Glutamatergic neuron (in vitro differentiated cells): Measurements from ENCODE around the gene TCF12. TPM values are rescaled to one million over a fixed set of nuclear protein-coding genes. Genes with fewer than 3 reads are reported as not detected.

Source experiments
- DNase-seq: peaks from one replicate; pipeline ENCODE4 v3.0.0; 2022
- H3K27ac Mint-ChIP-seq: one replicate; pipeline ENCODE4 v1.8.0; 2020; ENCODE audit warnings: mild to moderate bottlenecking, mixed read lengths, inconsistent platforms; ENCODE audit not compliant: unreplicated experiment
- H3K27me3 Mint-ChIP-seq: one replicate; pipeline ENCODE4 v1.8.0; 2020; ENCODE audit warnings: mild to moderate bottlenecking, moderate library complexity, mixed read lengths, inconsistent platforms; ENCODE audit not compliant: unreplicated experiment
- H3K36me3 Mint-ChIP-seq: one replicate; pipeline ENCODE4 v1.8.0; 2020; ENCODE audit warnings: mild to moderate bottlenecking, mixed read lengths, inconsistent platforms; ENCODE audit not compliant: unreplicated experiment
- H3K4me1 Mint-ChIP-seq: one replicate; pipeline ENCODE4 v1.8.0; 2020; ENCODE audit warnings: mild to moderate bottlenecking, low read depth, mixed read lengths, inconsistent platforms; ENCODE audit not compliant: unreplicated experiment
- H3K4me3 Mint-ChIP-seq: one replicate; pipeline ENCODE4 v1.8.0; 2020; ENCODE audit warnings: mild to moderate bottlenecking, mixed read lengths, inconsistent platforms; ENCODE audit not compliant: unreplicated experiment
- H3K9me3 Mint-ChIP-seq: one replicate; pipeline ENCODE4 v1.8.0; 2020; ENCODE audit warnings: mild to moderate bottlenecking, moderate library complexity, mixed read lengths, inconsistent platforms; ENCODE audit not compliant: unreplicated experiment
- CTCF ChIP-seq: fragments of 200-600 bp; sonication (generic); IDR thresholded peaks from one replicate; pipeline ENCODE4 v1.5.0; 2021; ENCODE audit not compliant: partially characterized antibody, unreplicated experiment
- total RNA-seq: library from RNA; stranded (reverse); fragmentation: NEBNext Ultra II Directional; extraction: Animal tissue kit (Norgen Biotek cat#: 25700); gene quantifications from one replicate; pipeline ENCODE4 v1.2.1, GENCODE V29; 2021; ENCODE audit not compliant: unreplicated experiment

The TCF12 gene
- total RNA-seq, 1 donor from 2014 or later, result 140 TPM

GRCh38 chr15:56973463-56973862 lies 55.0 kb downstream of the TCF12 start:
- no peak for TF ChIP-seq CTCF
- no peak for DNase-seq
- Mint-ChIP-seq H3K27me3 (no peaks in the 10 kb centered on the region), H3K36me3 (no peaks in the 10 kb centered on the region), H3K4me3 (no peak overlapping the region), H3K27ac (no peak overlapping the region), H3K4me1 (peaks cover 5% of the 10 kb centered on the region), H3K9me3 (no peaks in the 10 kb centered on the region)

GRCh38 chr15:56977232-56977631 lies 58.8 kb downstream of the TCF12 start:
- Mint-ChIP-seq H3K4me3 (no peak overlapping the region), H3K9me3 (no peaks in the 10 kb centered on the region), H3K27ac (no peak overlapping the region), H3K36me3 (no peaks in the 10 kb centered on the region), H3K4me1 (peaks cover 12% of the 10 kb centered on the region), H3K27me3 (no peaks in the 10 kb centered on the region)
- DNase-seq, result no peak
- no peak for TF ChIP-seq CTCF

GRCh38 chr15:56978898-56979662 lies 60.6 kb downstream of the TCF12 start:
- H3K4me1 Mint-ChIP-seq, result peaks cover 14% of the 10 kb centered on the region

GRCh38 chr15:56980473-56980872 lies 62.0 kb downstream of the TCF12 start:
- H3K27me3 Mint-ChIP-seq, result no peaks in the 10 kb centered on the region
- no peak for DNase-seq
- no peak overlapping the region for H3K4me3 Mint-ChIP-seq
- no peaks in the 10 kb centered on the region for H3K9me3 Mint-ChIP-seq
- TF ChIP-seq CTCF, result no peak
- peaks cover 22% of the 10 kb centered on the region for H3K4me1 Mint-ChIP-seq
- H3K36me3 Mint-ChIP-seq, result no peaks in the 10 kb centered on the region
- peak overlapping the region; percentile 33 for H3K27ac Mint-ChIP-seq

More at GRCh38 chr15:56978898-56979662, 60.6 kb downstream of the TCF12 start:
- H3K36me3 Mint-ChIP-seq, result no peaks in the 10 kb centered on the region
- no peak for DNase-seq
- H3K27ac Mint-ChIP-seq, result no peak overlapping the region
- H3K4me3 Mint-ChIP-seq, result no peak overlapping the region
- H3K27me3 Mint-ChIP-seq, result no peaks in the 10 kb centered on the region
- no peak for TF ChIP-seq CTCF
- H3K9me3 Mint-ChIP-seq, result no peaks in the 10 kb centered on the region

- no peak for DNase-seq
- no peaks in the 10 kb centered on the region for H3K27me3 Mint-ChIP-seq
- H3K4me1 Mint-ChIP-seq, result peaks cover 22% of the 10 kb centered on the region
- no peak for TF ChIP-seq CTCF
- peaks cover 1% of the 10 kb centered on the region for H3K9me3 Mint-ChIP-seq
- H3K4me3 Mint-ChIP-seq, result no peak overlapping the region
- no peaks in the 10 kb centered on the region for H3K36me3 Mint-ChIP-seq
- no peak overlapping the region for H3K27ac Mint-ChIP-seq
Measured at GRCh38 chr15:56981160-56981559, 62.7 kb downstream of the TCF12 start.
